Right ventricle myocardium superior (tissue), 1 donor: ENCODE measurements around the gene STAG1. TPM values are rescaled to one million over a fixed set of nuclear protein-coding genes. Genes with fewer than 3 reads are reported as not detected.

Experiments
- ATAC-seq: fragments of 200-7000 bp; cut with Tn5 transposase; one replicate; pipeline ENCODE4 v1.9.1; 2020; ENCODE audit warnings: mild to moderate bottlenecking; ENCODE audit not compliant: poor library complexity
- DNase-seq: peaks from one replicate; pipeline ENCODE4 v3.0.0-alpha.2; 2020
- intact Hi-C: fragments of 100-400 bp; cut with DNase I; formaldehyde crosslinking; loops from one replicate; pipeline ENCODE4 v1.11.2; 2022
- total RNA-seq: library from RNA; stranded (reverse); fragmentation: NEBNext Ultra II Directional; extraction: Animal tissue kit (Norgen Biotek cat#: 25700); gene quantifications from one replicate; pipeline ENCODE4 v1.2.1, GENCODE V29; 2021
- donor health status: DM: no; HTN: yes; CAD: no; lungs with severe emphysema.

Gene STAG1
- total RNA-seq, 1 donor from 2014 or later = 21.1 TPM

- DNase-seq = no peak
- ATAC-seq = no peak
- intact Hi-C loops = no loop called here
Measured at GRCh38 chr3:136334209-136334608, 418.0 kb downstream of the STAG1 start.

- DNase-seq = no peak
- intact Hi-C loops = no loop called here
- ATAC-seq = no peak
Measured at GRCh38 chr3:136332776-136333175, 419.4 kb downstream of the STAG1 start.

GRCh38 chr3:136332302-136332701, 419.9 kb downstream of the STAG1 start:
- DNase-seq = no peak
- intact Hi-C loops = no loop called here
- ATAC-seq = no peak

- no peak for ATAC-seq
- no peak for DNase-seq
- intact Hi-C loops = no loop called here
Measured at GRCh38 chr3:136330900-136331299, 421.3 kb downstream of the STAG1 start.

- intact Hi-C loops = no loop called here
- ATAC-seq (no peak), DNase-seq (no peak)
Measured at GRCh38 chr3:136329593-136329992, 422.6 kb downstream of the STAG1 start.

GRCh38 chr3:136327671-136328070, 424.5 kb downstream of the STAG1 start:
- intact Hi-C loops = no loop called here
- DNase-seq = no peak
- no peak for ATAC-seq

GRCh38 chr3:136326316-136326715, 425.9 kb downstream of the STAG1 start:
- no peak for ATAC-seq
- intact Hi-C loops = no loop called here
- DNase-seq = no peak

- ATAC-seq (no peak), DNase-seq (no peak)
Measured at GRCh38 chr3:136311968-136312367, 440.2 kb downstream of the STAG1 start.

GRCh38 chr3:136311261-136311660, 440.9 kb downstream of the STAG1 start:
- ATAC-seq = no peak
- intact Hi-C loops = no loop called here
- no peak for DNase-seq

More at GRCh38 chr3:136311968-136312367, 440.2 kb downstream of the STAG1 start:
- intact Hi-C loops = no loop called here

- no peak for ATAC-seq
- intact Hi-C loops = no loop called here
- no peak for DNase-seq
Measured at GRCh38 chr3:136305879-136306278, 446.3 kb downstream of the STAG1 start.

GRCh38 chr3:136300444-136300843, 451.7 kb downstream of the STAG1 start:
- intact Hi-C loops = no loop called here
- ATAC-seq = no peak

GRCh38 chr3:136297826-136298225, 454.4 kb downstream of the STAG1 start:
- ATAC-seq (no peak), DNase-seq (no peak)
- intact Hi-C loops = no loop called here

More at GRCh38 chr3:136300444-136300843, 451.7 kb downstream of the STAG1 start:
- DNase-seq = no peak

- intact Hi-C loops = no loop called here
- no peak for DNase-seq
- ATAC-seq = no peak
Measured at GRCh38 chr3:136296960-136297359, 455.2 kb downstream of the STAG1 start.

- ATAC-seq (no peak), DNase-seq (no peak)
- intact Hi-C loops = no loop called here
Measured at GRCh38 chr3:136294176-136294575, 458.0 kb downstream of the STAG1 start.

- DNase-seq (no peak), ATAC-seq (no peak)
- intact Hi-C loops = no loop called here
Measured at GRCh38 chr3:136293279-136293678, 458.9 kb downstream of the STAG1 start.

- no peak for ATAC-seq
Measured at GRCh38 chr3:136292500-136292899, 459.7 kb downstream of the STAG1 start.

GRCh38 chr3:136291302-136291701, 460.9 kb downstream of the STAG1 start:
- DNase-seq (no peak), ATAC-seq (no peak)
- intact Hi-C loops = no loop called here

More at GRCh38 chr3:136292500-136292899, 459.7 kb downstream of the STAG1 start:
- intact Hi-C loops = no loop called here
- DNase-seq = no peak

Other genes starting within 250 kb of the STAG1 start
- 1.8 TPM for gene SLC35G2, start 66.7 kb upstream of the STAG1 start, total RNA-seq
- 21.7 TPM for gene NCK1, start 109.8 kb upstream of the STAG1 start, total RNA-seq
- gene IL20RB, start 205.6 kb upstream of the STAG1 start, total RNA-seq = 0.35 TPM